Suprapubic skin (tissue), 3 donors: ENCODE data around the gene PFKP.

Source experiments
- CTCF ChIP-seq, 2 donors: fragments of 200-600 bp in 1 of 2; fragments of 450-650 bp in 1 of 2; sonication (generic) in 1 of 2; IDR thresholded peaks; one replicate each; pipeline ENCODE4 v1.5.1; 2016 to 2019; ENCODE audit warnings: antibody characterized with exemption in 2 of 2, mild to moderate bottlenecking in 1 of 2, moderate library complexity in 1 of 2
- EP300 ChIP-seq: sonication (generic); formaldehyde crosslinking; IDR thresholded peaks from one replicate; pipeline ENCODE4 v1.6.1; 2017; ENCODE audit warnings: antibody characterized with exemption

- TF ChIP-seq CTCF (IDR thresholded peaks at IDR 0.05) (no peak), EP300 (no peak)
Measured at GRCh38 chr10:3040069-3040468, 27.3 kb upstream of the PFKP start.
